GM12873 (cell line): Measurements from ENCODE around the gene ZNF442.

Experiments
- TF ChIP-seq, protein P1 (sequence below): IDR thresholded peaks from 2 replicates; pipeline ENCODE4 v1.5.1; 2012; ENCODE audit warnings: low read depth, mild to moderate bottlenecking, moderate library complexity, low read length, control low read depth; ENCODE audit not compliant: insufficient read depth; ENCODE audit errors: missing control alignments

ZNF442 gene

DNA sequence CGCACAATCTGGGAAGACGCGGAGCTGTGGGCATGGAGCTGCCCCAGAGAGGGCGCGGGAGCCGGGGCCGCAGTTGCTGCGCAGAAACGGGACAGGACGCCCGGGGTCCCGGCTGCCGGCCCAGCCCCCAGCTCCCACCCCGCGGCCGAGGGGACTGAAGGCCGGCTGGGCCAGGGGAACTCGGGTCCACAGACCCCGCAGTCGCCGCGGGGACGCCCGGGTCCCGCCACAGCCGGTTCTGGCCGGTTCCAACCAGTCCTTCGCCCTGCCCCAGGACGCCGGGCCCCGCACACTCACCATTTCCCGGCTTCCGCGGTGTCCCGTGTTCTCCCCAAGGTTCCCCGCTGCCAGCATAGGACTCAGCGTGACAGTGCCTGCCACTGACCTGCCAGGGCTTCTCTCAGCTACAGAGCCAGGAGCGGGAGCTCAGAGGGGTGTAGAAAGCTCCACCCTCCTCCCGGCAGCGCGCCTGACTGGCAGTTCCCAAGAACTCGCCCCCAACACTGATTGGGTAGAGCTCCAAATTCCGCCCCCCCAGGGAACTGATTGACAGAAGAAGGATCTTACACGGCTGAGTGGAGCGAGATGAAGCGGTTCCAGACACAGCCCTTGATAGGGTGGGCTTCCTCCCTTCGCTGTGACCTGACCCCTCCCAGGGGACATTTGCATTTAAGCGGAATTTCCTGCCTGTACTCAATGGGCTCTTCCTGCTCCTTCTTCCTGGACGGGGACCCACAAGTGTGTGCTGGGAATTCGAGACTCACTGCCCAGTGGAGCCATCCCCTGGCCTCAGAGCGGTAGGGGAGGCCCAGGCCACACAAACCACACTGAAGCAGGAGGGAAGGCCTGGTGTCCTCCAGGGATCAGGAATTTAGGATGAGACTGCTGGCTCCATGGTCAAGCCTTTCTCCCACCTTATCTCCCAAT, at the start of gene ZNF442:
Gene ZNF442 (minus strand): TSS at position 448 of the 927 bp plus-strand sequence. CDS start 2,052 bp downstream, outside the sequence.
- TF ChIP-seq, protein P1, sequence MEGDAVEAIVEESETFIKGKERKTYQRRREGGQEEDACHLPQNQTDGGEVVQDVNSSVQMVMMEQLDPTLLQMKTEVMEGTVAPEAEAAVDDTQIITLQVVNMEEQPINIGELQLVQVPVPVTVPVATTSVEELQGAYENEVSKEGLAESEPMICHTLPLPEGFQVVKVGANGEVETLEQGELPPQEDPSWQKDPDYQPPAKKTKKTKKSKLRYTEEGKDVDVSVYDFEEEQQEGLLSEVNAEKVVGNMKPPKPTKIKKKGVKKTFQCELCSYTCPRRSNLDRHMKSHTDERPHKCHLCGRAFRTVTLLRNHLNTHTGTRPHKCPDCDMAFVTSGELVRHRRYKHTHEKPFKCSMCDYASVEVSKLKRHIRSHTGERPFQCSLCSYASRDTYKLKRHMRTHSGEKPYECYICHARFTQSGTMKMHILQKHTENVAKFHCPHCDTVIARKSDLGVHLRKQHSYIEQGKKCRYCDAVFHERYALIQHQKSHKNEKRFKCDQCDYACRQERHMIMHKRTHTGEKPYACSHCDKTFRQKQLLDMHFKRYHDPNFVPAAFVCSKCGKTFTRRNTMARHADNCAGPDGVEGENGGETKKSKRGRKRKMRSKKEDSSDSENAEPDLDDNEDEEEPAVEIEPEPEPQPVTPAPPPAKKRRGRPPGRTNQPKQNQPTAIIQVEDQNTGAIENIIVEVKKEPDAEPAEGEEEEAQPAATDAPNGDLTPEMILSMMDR = peak; percentile 50

DNA sequence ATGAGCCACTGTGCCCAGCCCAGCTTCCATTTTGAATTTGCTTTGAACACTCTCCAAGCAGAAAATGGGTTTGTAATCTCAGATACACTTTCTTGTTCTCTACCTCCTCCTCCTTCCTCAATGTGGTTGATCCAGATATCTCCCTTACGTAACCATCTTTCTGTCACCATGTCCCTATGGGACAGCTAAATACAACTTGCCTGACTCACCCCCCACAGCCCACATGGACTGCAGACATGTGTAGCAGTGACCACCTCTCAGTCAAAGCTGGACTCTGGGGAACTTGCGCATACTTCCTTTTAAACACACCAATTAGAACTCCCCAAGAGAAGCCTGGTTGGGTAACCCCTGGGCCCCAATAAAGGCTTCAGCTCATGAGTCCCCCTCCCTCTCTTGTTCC, 46.4 kb upstream of the ZNF442 start:
- TF ChIP-seq, protein P1 = no peak

DNA sequence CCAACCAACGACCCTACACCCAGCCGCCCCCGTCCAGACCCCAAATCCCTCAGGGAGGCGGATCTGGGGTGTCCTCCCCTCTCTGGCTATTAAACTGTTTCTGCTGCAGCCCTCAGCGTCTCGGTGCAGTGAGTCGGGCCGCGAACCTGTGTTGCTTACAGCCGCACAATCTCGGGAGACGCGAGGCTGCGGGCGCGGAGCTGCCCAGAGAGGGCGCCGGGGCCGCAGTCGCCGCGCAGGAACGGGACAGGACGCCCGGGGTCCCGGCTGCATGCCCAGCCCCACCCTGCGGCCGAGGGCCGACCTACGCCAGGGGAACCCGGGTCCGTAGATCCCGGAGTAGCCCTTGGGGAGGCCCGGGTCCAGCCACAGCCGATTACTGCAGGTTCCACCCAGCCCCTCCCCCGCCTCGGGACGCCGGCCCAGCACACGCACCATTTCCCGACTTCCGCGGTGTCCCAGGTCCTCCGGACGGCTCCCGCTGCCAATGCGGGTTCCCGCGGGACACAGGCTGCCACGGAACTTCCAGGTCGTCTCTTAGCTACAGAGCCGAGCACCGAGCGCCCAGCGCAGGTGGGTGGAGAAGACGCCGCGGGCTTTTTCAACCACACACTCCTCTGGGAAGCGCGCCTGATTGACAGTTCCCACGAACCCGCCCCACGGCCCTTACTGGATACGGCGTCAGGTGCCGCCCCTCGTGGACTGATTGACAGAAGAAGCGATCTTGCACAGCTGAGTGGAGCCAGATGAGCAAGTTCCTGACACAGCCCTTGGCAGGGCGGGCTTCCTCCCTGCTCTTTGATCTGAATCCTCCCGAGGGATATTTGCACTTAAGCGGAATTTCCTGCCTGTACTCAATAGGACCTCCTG, 35.4 kb upstream of the ZNF442 start, which contains the start of gene ZNF799:
Gene ZNF799 (minus strand): TSS at position 639 of the 870 bp plus-strand sequence. CDS start 201 bp downstream, at position 438.
- TF ChIP-seq, protein P1 = no peak

DNA sequence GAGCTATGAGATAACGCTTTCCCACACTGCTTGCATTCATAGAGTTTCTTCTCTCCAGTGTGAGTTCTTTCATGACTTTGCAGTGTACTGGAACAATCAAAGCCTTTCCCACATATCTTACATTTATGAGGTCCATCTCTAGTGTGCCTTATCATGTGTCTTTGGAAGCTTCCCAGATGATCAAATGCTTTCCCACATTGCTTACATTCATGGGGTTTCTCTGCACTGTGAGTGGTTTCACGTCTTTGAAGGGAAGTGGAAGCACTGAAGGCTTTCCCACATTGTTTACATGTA, 14.9 kb upstream of the ZNF442 start:
- TF ChIP-seq, protein P1 = no peak

DNA sequence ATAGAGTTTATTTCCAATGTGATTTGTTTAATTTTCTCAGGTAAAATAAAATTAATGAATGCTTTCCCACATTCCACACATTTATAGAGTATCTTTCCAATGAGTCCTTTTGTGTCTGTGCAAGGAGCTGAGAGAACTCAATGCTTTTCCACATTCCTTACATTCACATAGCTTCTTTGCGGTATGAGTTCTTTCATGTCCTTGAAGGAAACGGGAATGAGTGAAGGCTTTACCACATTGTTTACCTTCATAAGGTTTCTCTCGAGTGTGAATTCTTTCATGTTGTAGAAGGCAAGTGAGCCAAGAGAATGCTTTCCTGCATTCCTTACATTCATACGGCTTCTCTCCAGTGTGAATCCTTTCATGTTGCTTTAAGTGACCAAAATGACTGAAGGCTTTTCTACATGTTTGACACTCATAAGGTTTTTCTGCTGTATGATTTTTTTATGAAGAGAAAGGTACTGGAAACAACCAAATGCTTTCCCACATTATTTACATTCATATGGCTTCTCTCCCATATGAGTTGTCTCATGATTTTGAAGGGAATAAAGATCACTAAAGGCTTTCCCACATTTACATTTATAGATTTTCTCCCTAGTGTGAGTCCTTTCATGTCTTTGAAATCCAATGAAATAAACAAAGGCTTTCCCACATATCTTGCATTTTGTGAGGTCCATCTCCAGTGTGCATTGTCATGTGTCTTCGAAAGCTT, 14.4 kb upstream of the ZNF442 start:
- TF ChIP-seq, protein P1 = no peak

DNA sequence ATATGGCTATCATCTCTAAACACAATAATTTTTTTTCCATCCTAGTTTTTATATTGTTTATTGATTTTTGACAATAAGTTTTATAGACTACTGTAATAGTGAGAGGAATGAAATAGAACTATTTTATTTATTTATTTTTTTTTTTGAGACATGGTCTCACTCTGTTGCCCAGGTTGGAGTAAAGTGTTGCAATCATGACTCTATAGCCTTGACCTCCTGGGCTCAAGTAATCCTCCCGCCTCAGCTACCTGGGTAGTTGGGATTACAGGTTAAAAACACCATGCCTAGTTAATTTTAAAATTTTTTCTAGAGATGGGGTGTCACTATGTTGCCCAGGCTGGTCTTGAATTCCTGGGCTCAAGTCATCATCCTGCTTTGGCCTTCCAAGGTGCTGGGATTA, 8.5 kb upstream of the ZNF442 start:
- TF ChIP-seq, protein P1 = no peak
